ENCODE data around the gene HSF5.

DNA sequence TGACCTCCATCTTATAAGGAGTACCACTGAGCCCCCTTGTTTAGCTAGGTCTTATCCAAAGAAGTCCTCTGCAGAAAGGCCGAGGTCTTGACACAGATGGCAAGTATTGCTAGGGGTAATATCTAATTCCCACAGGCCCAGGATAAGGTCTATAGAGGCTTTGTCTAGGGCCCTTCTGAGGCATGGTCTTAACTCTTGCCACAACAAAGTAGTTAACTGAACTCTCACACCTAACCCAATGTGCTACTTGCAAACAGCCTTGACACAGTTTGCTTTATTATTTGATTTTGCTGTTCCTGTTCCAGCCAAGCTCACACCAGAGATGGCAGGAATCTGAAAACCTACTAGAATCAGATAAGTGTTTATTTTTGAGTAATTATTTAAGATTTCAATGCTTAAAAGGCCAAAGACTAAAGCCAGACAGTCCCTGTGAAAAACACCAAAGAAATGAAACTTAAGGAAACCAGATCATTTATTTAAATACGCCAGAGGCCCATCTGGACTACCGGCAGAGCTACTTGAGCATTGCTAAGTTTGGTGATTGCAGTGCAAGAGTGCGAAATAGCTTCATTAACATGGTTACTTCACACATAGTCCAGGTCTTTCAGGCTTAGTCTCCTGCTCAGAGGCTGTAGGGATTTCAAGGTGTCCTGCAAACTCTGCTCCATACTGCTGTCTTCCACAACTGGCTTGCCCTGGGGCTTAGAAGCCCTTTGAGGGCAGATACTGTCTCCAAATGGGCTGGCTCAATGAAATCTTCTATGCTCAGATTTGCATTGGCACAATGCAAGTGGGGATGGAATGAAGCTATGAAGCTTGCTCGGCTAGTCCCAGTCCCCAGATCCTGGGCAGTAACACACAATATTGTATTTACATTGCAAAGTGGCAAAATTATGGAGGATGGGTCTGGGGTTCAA, 107.7 kb downstream of the HSF5 start:
- TF ChIP-seq CTCF (IDR thresholded peaks at IDR 0.05) (no peak), EP300 (IDR thresholded peaks at IDR 0.05) (no peak)

All from upper lobe of left lung (tissue), 4 donors.